ENCODE results near the gene PLCG2. TPM values are rescaled to one million over a fixed set of nuclear protein-coding genes. Genes with fewer than 3 reads are reported as not detected.

Gene PLCG2
- total RNA-seq, 1 donor from 2014 or later = 47.7 TPM

- H3K27ac ChIP-seq = no peak overlapping the region
- no peaks in the 10 kb centered on the region for H3K27me3 ChIP-seq (ENCODE audit: low read depth)
- TF ChIP-seq, protein P1, sequence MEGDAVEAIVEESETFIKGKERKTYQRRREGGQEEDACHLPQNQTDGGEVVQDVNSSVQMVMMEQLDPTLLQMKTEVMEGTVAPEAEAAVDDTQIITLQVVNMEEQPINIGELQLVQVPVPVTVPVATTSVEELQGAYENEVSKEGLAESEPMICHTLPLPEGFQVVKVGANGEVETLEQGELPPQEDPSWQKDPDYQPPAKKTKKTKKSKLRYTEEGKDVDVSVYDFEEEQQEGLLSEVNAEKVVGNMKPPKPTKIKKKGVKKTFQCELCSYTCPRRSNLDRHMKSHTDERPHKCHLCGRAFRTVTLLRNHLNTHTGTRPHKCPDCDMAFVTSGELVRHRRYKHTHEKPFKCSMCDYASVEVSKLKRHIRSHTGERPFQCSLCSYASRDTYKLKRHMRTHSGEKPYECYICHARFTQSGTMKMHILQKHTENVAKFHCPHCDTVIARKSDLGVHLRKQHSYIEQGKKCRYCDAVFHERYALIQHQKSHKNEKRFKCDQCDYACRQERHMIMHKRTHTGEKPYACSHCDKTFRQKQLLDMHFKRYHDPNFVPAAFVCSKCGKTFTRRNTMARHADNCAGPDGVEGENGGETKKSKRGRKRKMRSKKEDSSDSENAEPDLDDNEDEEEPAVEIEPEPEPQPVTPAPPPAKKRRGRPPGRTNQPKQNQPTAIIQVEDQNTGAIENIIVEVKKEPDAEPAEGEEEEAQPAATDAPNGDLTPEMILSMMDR (IDR thresholded peaks at IDR 0.05) = no peak
- ATAC-seq = no peak
- no peaks in the 10 kb centered on the region for H3K36me3 ChIP-seq
- intact Hi-C loops (cut with DNase I) = no loop called here
- no peak for DNase-seq
- H3K4me1 ChIP-seq = peaks cover 10% of the 10 kb centered on the region
- no peaks in the 10 kb centered on the region for H3K9me3 ChIP-seq
- no peak overlapping the region for H3K4me3 ChIP-seq
Observed at GRCh38 chr16:81843683-81844082, 64.6 kb downstream of the PLCG2 start.

DNA sequence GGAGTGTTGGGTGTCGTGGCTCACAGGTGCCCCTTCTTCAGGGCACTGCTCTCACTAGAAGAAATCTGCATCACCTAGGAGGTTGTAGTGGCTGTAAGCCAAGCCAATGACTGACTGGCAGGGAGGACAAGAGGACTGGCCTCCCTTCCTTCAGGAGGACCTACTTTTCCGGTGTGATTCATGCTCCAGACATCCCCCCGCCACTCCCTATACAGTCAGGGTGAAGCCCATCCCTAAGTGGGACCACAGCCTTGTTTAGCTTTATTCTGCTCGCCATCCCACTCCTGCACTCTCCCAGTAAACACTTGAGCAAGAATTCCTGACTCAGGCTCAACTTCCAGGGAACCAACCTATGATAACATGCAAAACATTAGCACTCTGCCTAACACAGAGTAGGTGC is 67.0 kb downstream of the PLCG2 start:
- DNase-seq (no peak), ATAC-seq (no peak)
- Histone ChIP-seq H3K4me3 (no peak overlapping the region), H3K4me1 (peaks cover 10% of the 10 kb centered on the region), H3K9me3 (no peaks in the 10 kb centered on the region), H3K27ac (no peak overlapping the region), H3K27me3 (ENCODE audit: low read depth) (no peaks in the 10 kb centered on the region), H3K36me3 (no peaks in the 10 kb centered on the region)
- TF ChIP-seq, protein P1 (IDR thresholded peaks at IDR 0.05) = no peak
- intact Hi-C loops (cut with DNase I) = no loop called here

DNA sequence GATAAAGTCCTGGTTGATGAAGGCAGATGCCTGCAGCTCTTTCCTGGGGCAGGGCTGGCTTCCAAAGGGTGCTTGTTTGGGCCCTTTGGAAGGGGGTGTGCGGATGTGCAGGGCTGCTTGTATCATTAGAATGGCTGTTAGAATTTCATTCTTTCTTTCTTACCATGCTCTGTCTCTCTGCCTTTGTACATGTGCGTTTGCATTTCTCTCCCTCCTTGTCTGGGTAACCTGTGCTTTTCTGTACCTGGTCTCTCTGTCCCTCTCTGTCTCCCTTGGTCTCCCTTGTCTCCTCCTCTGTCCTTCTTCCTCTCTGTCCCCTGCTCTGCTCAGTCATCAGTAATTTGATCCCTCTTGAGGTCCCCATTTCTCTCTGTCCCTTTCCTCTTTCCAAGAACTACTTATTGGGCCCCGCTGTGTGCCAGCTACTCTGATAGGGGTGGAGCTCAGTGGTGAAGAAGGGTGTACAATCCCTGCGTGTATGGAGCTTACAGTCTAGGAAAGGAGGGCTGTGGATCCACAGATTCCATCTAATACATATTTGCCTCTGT is 69.3 kb downstream of the PLCG2 start:
- Histone ChIP-seq H3K4me3 (no peak overlapping the region), H3K9me3 (no peaks in the 10 kb centered on the region), H3K36me3 (no peaks in the 10 kb centered on the region), H3K4me1 (no peaks in the 10 kb centered on the region), H3K27me3 (ENCODE audit: low read depth) (no peaks in the 10 kb centered on the region), H3K27ac (no peak overlapping the region)
- TF ChIP-seq, protein P1 (IDR thresholded peaks at IDR 0.05) = no peak
- ATAC-seq = no peak
- DNase-seq = no peak
- intact Hi-C loops (cut with DNase I) = no loop called here

DNA sequence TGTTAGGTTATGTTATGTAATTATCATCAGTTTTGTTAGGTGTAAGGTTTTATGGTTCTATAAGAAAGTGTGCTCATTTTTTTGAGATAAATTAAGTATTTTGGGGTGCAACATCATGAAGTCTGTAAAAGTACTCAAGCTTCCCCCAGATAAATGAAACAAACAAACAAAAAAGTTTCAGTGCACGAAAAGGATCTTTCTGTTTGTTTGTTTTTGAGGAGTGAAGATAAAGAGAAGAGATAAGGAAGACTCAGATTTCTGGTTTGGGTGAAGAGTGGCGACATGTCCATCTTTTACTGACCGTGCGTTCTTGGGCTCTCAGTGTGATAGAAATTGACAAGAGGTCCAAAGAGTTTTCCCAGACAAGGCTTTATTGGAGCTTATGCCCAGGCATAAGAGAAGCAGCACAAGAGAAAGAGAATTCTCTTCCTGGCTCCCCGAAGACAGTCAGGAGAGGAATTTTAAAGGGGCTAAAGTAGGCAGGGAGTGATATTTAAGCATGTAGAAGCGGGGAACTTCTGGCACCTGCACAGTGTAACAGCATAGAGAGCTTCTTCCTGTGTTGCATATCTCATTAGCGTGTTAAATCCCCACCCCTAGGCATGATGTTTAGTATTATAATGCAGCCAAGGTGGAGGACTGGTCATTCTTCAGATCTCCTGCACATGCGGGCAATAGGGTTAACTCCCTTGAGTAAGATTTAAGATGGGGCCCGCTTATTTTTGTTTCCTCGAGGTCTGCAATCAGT is 71.3 kb downstream of the PLCG2 start:
- ATAC-seq (no peak), DNase-seq (no peak)
- no peaks in the 10 kb centered on the region for H3K4me1 ChIP-seq
- H3K9me3 ChIP-seq = no peaks in the 10 kb centered on the region
- no peaks in the 10 kb centered on the region for H3K36me3 ChIP-seq
- H3K27ac ChIP-seq = no peak overlapping the region
- intact Hi-C loops (cut with DNase I) = no loop called here
- TF ChIP-seq, protein P1 (IDR thresholded peaks at IDR 0.05) = no peak
- H3K4me3 ChIP-seq = no peak overlapping the region
- H3K27me3 ChIP-seq (ENCODE audit: low read depth) = no peaks in the 10 kb centered on the region

DNA sequence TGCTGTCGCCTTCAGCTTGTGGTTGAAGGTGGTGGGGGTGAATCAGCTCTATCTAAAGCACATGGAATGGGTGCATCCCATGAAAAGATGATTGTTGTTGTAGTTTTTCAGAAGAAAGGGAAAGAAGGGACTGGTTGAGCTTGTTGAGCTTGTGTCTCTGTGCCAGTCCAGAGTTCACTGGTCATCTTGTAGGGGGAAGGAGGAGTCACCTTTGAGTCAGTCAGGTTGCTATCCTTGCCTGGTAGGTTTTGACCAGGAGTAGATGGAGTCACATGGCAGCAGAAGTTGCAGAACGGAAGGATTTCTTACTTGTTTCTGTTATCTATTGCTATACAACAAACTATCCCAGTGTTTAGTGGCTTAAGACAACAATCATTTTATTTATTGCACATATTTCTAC is 73.3 kb downstream of the PLCG2 start:
- Histone ChIP-seq H3K27me3 (ENCODE audit: low read depth) (no peaks in the 10 kb centered on the region), H3K27ac (no peak overlapping the region), H3K9me3 (no peaks in the 10 kb centered on the region), H3K4me3 (no peak overlapping the region), H3K4me1 (no peaks in the 10 kb centered on the region), H3K36me3 (peaks cover 5% of the 10 kb centered on the region)
- TF ChIP-seq, protein P1 (IDR thresholded peaks at IDR 0.05) = no peak
- no peak for ATAC-seq
- DNase-seq = no peak
- intact Hi-C loops (cut with DNase I) = no loop called here
